ENCODE data around the gene ACKR4.
"Not testable (repeated sequence)": the region's sequence is repeated elsewhere in the genome, so short reads cannot be mapped to it uniquely, and the experiment has no call there.

The ACKR4 gene

GRCh38 chr3:132596816-132597433 is at the start of gene ACKR4:
Gene ACKR4 (plus strand): TSS chr3:132597270. CDS start chr3:132600398, 3,128 bp downstream.
- no peak for DNase-seq (ENCODE audit: low read depth, low spot score)

- DNase-seq (ENCODE audit: low read depth, low spot score) = no peak
Measured at GRCh38 chr3:132549169-132549568, 47.9 kb upstream of the ACKR4 start.

- no peak for DNase-seq (ENCODE audit: low read depth, low spot score)
Measured at GRCh38 chr3:132549890-132550578, 47.0 kb upstream of the ACKR4 start.

DNA sequence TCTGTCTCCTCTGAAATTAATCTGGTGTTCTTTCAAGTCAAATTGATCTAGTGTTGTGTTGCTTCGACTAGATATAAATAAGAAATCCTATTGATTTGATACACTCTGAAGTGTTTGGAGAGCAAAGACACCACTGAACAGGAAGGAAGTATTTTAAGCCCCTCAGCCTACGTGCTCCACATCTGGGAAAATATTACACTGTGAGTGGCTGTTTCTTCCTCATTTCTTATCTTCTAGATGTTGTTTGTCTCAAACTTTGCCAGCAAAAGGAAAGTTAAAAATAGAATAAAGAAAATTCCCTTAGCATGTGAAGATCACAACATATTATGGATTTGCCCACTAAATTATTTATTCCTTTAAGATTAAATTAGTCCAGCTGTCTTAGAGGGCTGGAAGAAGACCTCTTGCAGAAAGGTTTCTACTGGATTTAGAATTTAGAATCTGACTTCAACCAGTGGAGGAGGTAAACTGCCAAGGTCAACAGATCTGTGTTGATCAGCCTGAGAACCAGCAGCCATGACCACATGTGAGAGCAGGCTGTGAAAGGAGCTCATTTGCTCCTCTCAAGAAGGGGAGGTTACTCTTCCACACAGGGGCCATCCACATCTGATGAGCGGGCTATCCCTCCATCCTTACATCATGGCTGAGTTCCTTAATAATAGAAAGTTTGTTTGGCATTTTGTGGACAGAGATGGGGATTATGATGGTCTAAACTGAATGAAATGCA is 46.3 kb upstream of the ACKR4 start:
- no peak for DNase-seq (ENCODE audit: low read depth, low spot score)

DNA sequence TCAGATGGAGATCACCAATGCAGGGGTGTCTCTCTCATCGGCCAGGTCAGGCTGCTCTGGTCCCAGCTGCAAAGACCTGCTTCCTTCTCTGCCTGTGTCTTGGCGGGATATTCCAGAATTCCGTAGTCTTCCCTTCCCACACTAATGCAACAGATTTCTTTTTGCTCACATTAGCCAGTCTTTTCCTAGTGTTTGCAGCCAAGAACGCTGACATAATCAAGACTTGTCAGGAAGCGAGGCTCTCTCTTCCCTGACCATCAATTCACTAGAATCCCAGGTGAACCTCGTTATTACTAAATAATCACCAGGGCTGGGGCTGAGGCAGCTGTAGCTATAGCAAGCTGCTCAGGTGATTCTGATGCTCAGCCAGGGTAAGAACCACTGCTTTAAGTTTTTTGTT is 43.2 kb upstream of the ACKR4 start:
- DNase-seq (ENCODE audit: low read depth, low spot score) = no peak

GRCh38 chr3:132554437-132554836 is 42.6 kb upstream of the ACKR4 start:
- no peak for DNase-seq (ENCODE audit: low read depth, low spot score)

DNA sequence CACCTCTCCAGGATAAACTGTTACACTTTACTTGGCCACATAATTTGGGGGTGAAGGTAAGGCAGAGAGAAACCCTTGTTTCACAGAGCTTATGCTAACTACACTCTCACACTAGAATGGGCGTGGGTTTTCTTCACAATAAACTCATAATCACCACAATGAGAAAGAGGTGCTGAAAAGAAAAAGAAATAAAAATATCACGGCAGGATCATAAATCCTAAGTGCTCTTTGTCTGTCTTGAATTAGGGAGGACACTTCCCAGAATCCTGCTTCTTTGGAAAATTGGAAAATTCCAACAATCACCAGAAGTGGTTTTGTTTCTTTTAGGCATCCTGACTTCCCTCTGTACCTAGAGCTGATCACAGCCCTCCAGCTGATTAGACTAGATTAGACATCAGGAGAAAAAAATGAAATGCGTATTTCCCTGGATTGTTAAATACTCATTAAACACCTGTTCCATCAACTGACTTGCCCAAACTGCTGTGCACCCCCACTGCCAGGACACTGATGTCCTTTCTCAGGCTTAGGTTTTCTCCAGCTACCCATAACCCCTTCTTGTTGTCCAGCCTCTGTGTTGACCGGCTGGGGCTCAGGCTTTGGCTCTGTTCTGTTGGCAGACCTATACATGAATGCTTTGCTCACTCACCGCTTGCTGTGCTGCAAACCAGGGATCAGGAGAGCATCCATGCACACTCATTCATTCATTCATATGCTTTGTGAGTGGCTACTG is 41.6 kb upstream of the ACKR4 start:
- DNase-seq (ENCODE audit: low read depth, low spot score) = no peak

- DNase-seq (ENCODE audit: low read depth, low spot score) = not testable (repeated sequence)
Measured at GRCh38 chr3:132556036-132556386, 41.1 kb upstream of the ACKR4 start.

- DNase-seq (ENCODE audit: low read depth, low spot score) = no peak
Measured at GRCh38 chr3:132556508-132557159, 40.4 kb upstream of the ACKR4 start.

DNA sequence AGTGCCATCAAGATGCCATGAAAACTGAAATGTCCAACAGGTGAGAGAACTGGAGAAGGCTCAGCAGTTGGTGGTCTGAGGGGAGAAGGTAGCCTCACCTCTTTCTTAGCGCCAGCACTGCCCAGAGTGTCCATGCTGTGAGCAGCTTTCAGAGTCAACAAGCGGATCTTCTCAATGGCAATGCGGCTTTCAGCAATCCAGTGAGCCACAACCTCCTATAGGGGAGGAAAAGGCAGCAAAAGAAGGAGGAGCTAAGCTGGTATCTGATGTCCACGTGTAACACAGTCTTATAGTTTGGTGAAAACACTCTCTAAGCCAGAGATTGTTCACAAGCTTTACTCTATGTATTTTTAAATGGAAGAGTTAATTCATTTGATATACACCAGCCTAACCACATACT is 36.1 kb upstream of the ACKR4 start:
- no peak for DNase-seq (ENCODE audit: low read depth, low spot score)

DNA sequence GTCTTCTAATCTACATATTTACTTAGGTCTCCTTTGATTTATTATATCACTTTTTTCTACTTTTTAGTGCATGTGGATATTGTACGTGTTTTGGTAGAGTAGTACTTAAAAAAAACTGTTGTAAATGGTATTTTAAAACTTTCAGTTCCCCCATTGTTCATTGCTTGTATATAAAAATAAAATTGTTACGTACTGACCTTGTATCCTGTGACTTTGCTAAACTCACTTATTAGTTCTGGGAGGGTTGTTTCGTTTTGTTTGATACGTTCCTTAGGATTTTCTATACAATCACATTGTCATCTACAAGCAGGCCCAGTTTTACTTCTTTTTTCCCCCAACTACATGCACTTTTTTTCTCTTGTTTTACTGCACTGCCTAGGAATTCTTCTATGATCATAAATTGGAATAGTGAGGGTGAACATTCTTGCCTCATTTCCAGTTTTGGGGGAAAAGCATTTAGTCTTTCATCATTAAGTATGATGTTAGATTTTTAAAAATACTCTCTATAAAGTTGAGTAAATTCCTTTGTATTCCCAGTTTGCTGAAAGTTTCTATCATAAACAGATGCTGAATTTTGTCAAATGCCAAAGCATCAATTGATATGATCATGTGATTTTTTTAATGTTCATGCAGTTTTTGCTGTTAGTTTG is 33.5 kb upstream of the ACKR4 start:
- no peak for DNase-seq (ENCODE audit: low read depth, low spot score)

- DNase-seq (ENCODE audit: low read depth, low spot score) = no peak
Measured at GRCh38 chr3:132564070-132564465, 33.0 kb upstream of the ACKR4 start.

- DNase-seq (ENCODE audit: low read depth, low spot score) = no peak
Measured at GRCh38 chr3:132568422-132568821, 28.6 kb upstream of the ACKR4 start.

GRCh38 chr3:132569153-132569552 is 27.9 kb upstream of the ACKR4 start:
- no peak for DNase-seq (ENCODE audit: low read depth, low spot score)

DNA sequence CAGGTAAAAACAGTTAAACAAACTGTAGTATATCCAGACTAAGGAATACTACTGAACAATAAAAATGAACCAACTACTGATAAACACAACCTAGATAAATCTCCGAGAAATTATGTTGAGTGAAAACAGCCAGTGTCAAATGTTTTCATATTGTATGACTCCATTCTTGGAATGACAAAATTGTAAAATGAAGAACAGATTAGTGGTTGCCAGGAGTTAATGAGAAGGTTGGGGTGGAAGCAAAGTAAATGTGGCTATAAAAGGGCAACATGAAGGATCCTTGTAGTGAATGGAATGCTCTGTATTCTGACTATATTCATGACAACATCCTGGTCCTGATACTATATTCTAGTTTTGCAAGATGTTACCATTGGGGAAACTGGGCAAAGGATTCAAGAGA is 27.5 kb upstream of the ACKR4 start:
- DNase-seq (ENCODE audit: low read depth, low spot score) = no peak

- no peak for DNase-seq (ENCODE audit: low read depth, low spot score)
Measured at GRCh38 chr3:132570016-132570415, 27.1 kb upstream of the ACKR4 start.

GRCh38 chr3:132573797-132574211 is 23.3 kb upstream of the ACKR4 start:
- DNase-seq (ENCODE audit: low read depth, low spot score) = no peak

- DNase-seq (ENCODE audit: low read depth, low spot score) = no peak
Measured at GRCh38 chr3:132587401-132587800, 9.7 kb upstream of the ACKR4 start.

DNA sequence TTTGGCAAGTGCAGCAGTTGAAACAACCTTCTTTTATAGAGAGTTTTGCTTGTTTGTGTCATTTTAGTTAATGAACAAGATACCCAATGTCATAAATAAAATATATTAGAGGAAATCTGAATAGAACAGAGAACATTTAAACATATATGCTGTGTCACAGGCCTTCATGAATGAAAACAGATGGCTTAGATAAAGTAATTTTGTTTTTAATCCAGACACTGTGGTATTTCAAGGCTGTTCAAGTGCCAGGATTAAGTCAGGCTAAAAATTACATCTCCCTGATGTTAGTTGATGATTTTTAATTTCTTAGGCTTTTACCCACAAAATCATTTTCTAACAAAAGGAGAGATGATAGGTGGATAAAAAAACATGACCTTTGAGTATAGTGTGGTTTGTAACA is 4.9 kb upstream of the ACKR4 start:
- DNase-seq (ENCODE audit: low read depth, low spot score) = no peak

DNA sequence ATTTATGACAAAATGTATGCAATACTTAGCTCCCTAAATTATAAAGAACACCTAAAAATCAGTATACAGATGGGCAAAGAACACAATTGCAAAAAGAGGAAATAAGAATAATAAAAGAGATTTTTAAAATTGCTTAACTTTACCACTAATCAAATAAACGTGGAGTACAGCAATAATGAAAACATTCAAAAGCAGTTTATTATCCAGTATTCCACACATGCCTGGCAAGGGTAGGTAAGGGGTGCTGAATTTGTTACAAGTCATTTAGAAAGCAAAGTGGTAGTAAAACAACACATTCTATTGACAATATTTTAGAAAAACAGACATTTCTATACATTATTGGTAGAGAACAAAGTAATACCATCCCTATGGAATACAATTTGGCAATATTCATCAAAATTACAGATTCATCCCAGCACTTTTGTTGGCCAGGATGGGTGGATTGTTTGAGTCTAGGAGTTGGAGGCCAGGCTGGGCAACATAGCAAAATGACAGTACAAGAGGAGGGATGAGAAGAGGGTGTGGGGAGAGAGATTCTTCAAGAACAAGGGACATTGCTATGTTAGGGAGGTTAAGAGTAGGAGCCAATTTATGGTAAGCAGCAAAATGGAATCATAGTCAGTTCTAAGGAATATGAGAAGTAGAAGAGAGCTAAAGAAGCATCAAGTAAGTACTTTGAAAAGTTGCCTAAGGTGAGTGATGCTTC is 3.7 kb upstream of the ACKR4 start:
- DNase-seq (ENCODE audit: low read depth, low spot score) = no peak

GRCh38 chr3:132593947-132594323 is 3.1 kb upstream of the ACKR4 start:
- DNase-seq (ENCODE audit: low read depth, low spot score) = no peak

Data from activated naive CD8-positive, alpha-beta T cell treated with anti-CD3 and anti-CD28 coated beads, Interleukin-2, amount 50 U/mL, for 16 hours (primary cell).